IMR-90 (cell line): ENCODE data around the gene LRRC34. TPM values are rescaled to one million over a fixed set of nuclear protein-coding genes. Genes with fewer than 3 reads are reported as not detected.

Experiments
- ATAC-seq: fragments of 200-7000 bp; cut with Tn5 transposase; 2 replicates; pipeline ENCODE4 v1.9.1; 2020; ENCODE audit warnings: low read depth, mild to moderate bottlenecking, moderate library complexity
- BruUV-seq: library from RNA; stranded (reverse); fragments of 400-500 nt; replicated peaks from 2 replicates; lab custom pipeline; 2021; lab: Mats Ljungman, UMichigan
- CTCF ChIA-PET: fragments of 300-600 bp; formaldehyde crosslinking; extraction: SDS; loops from one replicate; lab custom pipeline; 2021; ENCODE audit warnings: antibody characterized with exemption; lab: Yijun Ruan, JAX
- POLR2A ChIA-PET: fragments of 300-600 bp; sonication (Branson Sonifier 250); formaldehyde crosslinking; loops from one replicate; lab custom pipeline; 2022; ENCODE audit warnings: antibody characterized with exemption; ENCODE audit not compliant: unreplicated experiment; lab: Charles Lee
- DNase-seq: peaks from one replicate; pipeline ENCODE4 v3.0.0; 2013
- H2AFZ ChIP-seq: replicated peaks from 2 replicates; pipeline ENCODE3; 2013; ENCODE audit warnings: low read length, mild to moderate bottlenecking; ENCODE audit not compliant: poor library complexity
- H2AK5ac ChIP-seq: 2 replicates; pipeline ENCODE4 v1.6.1; 2013; ENCODE audit warnings: low read depth, low read length, inconsistent platforms
- H2AK9ac ChIP-seq: replicated peaks from 2 replicates; pipeline ENCODE3; 2013; ENCODE audit warnings: mild to moderate bottlenecking, low read depth, low read length, moderate library complexity; ENCODE audit not compliant: poor library complexity
- H2BK120ac ChIP-seq: 2 replicates; pipeline ENCODE4 v1.6.1; 2013; ENCODE audit warnings: low read depth, low read length, inconsistent platforms
- H2BK15ac ChIP-seq: 3 replicates; pipeline ENCODE4 v1.6.1; 2013; ENCODE audit warnings: low read depth, low read length, inconsistent platforms
- H2BK20ac ChIP-seq: 2 replicates; pipeline ENCODE4 v1.6.1; 2013; ENCODE audit warnings: low read depth, mild to moderate bottlenecking, inconsistent platforms, low read length, moderate library complexity
- H2BK5ac ChIP-seq: 2 replicates; pipeline ENCODE4 v1.6.1; 2013; ENCODE audit warnings: mild to moderate bottlenecking, low read depth, low read length, inconsistent platforms; ENCODE audit not compliant: poor library complexity, severe bottlenecking
- H3K14ac ChIP-seq: replicated peaks from 2 replicates; pipeline ENCODE4 v1.6.1; 2013; ENCODE audit warnings: low read depth, low read length, inconsistent platforms
- H3K18ac ChIP-seq: 2 replicates; pipeline ENCODE4 v1.6.1; 2013; ENCODE audit warnings: low read depth, low read length, control low read depth
- H3K23ac ChIP-seq: 2 replicates; pipeline ENCODE4 v1.6.1; 2013; ENCODE audit warnings: low read depth, low read length, inconsistent platforms
- H3K27ac ChIP-seq: 2 replicates; pipeline ENCODE4 v1.5.1; 2013; ENCODE audit warnings: mild to moderate bottlenecking, control low read depth, low read length; ENCODE audit not compliant: insufficient read depth
- H3K27me3 ChIP-seq: 2 replicates; pipeline ENCODE4 v1.6.1; 2013; ENCODE audit warnings: low read length; ENCODE audit not compliant: control insufficient read depth, insufficient read depth
- H3K36me3 ChIP-seq: 2 replicates; pipeline ENCODE4 v1.6.1; 2013; ENCODE audit warnings: low read length, mixed read lengths; ENCODE audit not compliant: control insufficient read depth, insufficient read depth
- H3K4ac ChIP-seq: 2 replicates; pipeline ENCODE4 v1.6.1; 2013; ENCODE audit warnings: low read depth, low read length, inconsistent platforms
- H3K4me1 ChIP-seq: 2 replicates; pipeline ENCODE4 v1.6.1; 2013; ENCODE audit warnings: low read length, mixed read lengths; ENCODE audit not compliant: control insufficient read depth, insufficient read depth
- H3K4me2 ChIP-seq: 2 replicates; pipeline ENCODE4 v1.6.1; 2013; ENCODE audit warnings: low read depth, mild to moderate bottlenecking, control low read depth, low read length, moderate library complexity
- H3K4me3 ChIP-seq: 2 replicates; pipeline ENCODE4 v1.5.1; 2013; ENCODE audit warnings: low read depth, mild to moderate bottlenecking, control low read depth, low read length, moderate library complexity; ENCODE audit not compliant: insufficient read depth
- H3K56ac ChIP-seq: 2 replicates; pipeline ENCODE4 v1.6.1; 2013; ENCODE audit warnings: low read length, inconsistent platforms; ENCODE audit not compliant: insufficient read depth; ENCODE audit errors: extremely low read depth
- H3K79me1 ChIP-seq, 2 experiments: 2 replicates each; pipeline ENCODE4 v1.6.1; 2013; ENCODE audit warnings: low read length in 2 of 2, inconsistent platforms in 1 of 2, low read depth in 1 of 2
- H3K9ac ChIP-seq: 2 replicates; pipeline ENCODE4 v1.6.1; 2013; ENCODE audit warnings: low read depth, low read length, control low read depth
- H3K9me1 ChIP-seq: 2 replicates; pipeline ENCODE4 v1.6.1; 2013; ENCODE audit warnings: low read length, inconsistent platforms; ENCODE audit not compliant: insufficient read depth
- H3K9me3 ChIP-seq: 2 replicates; pipeline ENCODE4 v1.6.1; 2013; ENCODE audit warnings: low read length; ENCODE audit not compliant: control insufficient read depth, insufficient read depth
- H4K20me1 ChIP-seq: 2 replicates; pipeline ENCODE4 v1.6.1; 2013; ENCODE audit warnings: low read length, inconsistent platforms; ENCODE audit not compliant: insufficient read depth
- H4K5ac ChIP-seq: 2 replicates; pipeline ENCODE4 v1.6.1; 2013; ENCODE audit warnings: mild to moderate bottlenecking, low read depth, low read length, control low read depth
- H4K8ac ChIP-seq, 2 experiments: 2 replicates each; pipeline ENCODE4 v1.6.1; 2013; ENCODE audit warnings: low read depth in 2 of 2, low read length in 2 of 2, control low read depth in 1 of 2, inconsistent platforms in 1 of 2
- H4K91ac ChIP-seq: 2 replicates; pipeline ENCODE4 v1.6.1; 2013; ENCODE audit warnings: low read depth, low read length, inconsistent platforms; ENCODE audit not compliant: insufficient read depth
- BHLHE40 ChIP-seq: fragments of 150-350 bp; IDR thresholded peaks from 2 replicates; pipeline ENCODE4 v1.6.1; 2016; ENCODE audit warnings: mild to moderate bottlenecking, low read depth, low read length
- CEBPB ChIP-seq: IDR thresholded peaks from 2 replicates; pipeline ENCODE4 v1.6.1; 2012; ENCODE audit warnings: low read depth, low read length, improper control_type of control experiment
- CHD1 ChIP-seq: IDR thresholded peaks from 2 replicates; pipeline ENCODE4 v1.6.1; 2012; ENCODE audit warnings: low read depth, low read length, improper control_type of control experiment
- FOS ChIP-seq: fragments of 150-350 bp; IDR thresholded peaks from 2 replicates; pipeline ENCODE4 v1.6.1; 2016; ENCODE audit warnings: low read depth, low read length
- MAFK ChIP-seq: IDR thresholded peaks from 2 replicates; pipeline ENCODE4 v1.6.1; 2012; ENCODE audit warnings: low read depth, low read length, improper control_type of control experiment
- MAZ ChIP-seq: IDR thresholded peaks from 2 replicates; pipeline ENCODE4 v1.6.1; 2012; ENCODE audit warnings: low read depth, mild to moderate bottlenecking, low read length, improper control_type of control experiment, moderate library complexity, borderline replicate concordance
- MXI1 ChIP-seq: IDR thresholded peaks from 2 replicates; pipeline ENCODE4 v1.6.1; 2012; ENCODE audit warnings: low read depth, mild to moderate bottlenecking, low read length, moderate library complexity, borderline replicate concordance
- NFE2L2 ChIP-seq: fragments of 150-350 bp; IDR thresholded peaks from 2 replicates; pipeline ENCODE4 v1.6.1; 2016; ENCODE audit warnings: low read depth, mild to moderate bottlenecking, low read length
- POLR2A ChIP-seq: IDR thresholded peaks from 2 replicates; pipeline ENCODE4 v1.6.1; 2012; ENCODE audit warnings: mild to moderate bottlenecking, low read depth, low read length
- RAD21 ChIP-seq: IDR thresholded peaks from 2 replicates; pipeline ENCODE4 v1.6.1; 2012; ENCODE audit warnings: low read length, improper control_type of control experiment
- RCOR1 ChIP-seq: IDR thresholded peaks from 2 replicates; pipeline ENCODE4 v1.6.1; 2012; ENCODE audit warnings: mild to moderate bottlenecking, low read length, improper control_type of control experiment; ENCODE audit not compliant: insufficient replicate concordance
- RFX5 ChIP-seq: IDR thresholded peaks from 2 replicates; pipeline ENCODE4 v1.8.0; 2012; ENCODE audit warnings: low read depth, mild to moderate bottlenecking, low read length, moderate library complexity
- WGBS, 2 experiments: methylation state at CpG; one replicate each; pipeline versions ENCODE4 v1.1.5 to v1.1.7; 2013; ENCODE audit warnings: missing lambda C conversion rate in 2 of 2; ENCODE audit not compliant: insufficient read length in 1 of 2; ENCODE audit errors: extremely low coverage in 2 of 2; 5-methylcytosine and 5-hydroxymethylcytosine counted together
- dilution Hi-C: fragments of 300-500 bp; cut with HindIII; formaldehyde crosslinking; loops from one replicate; pipeline ENCODE4 v1.14.3; 2018; ENCODE audit warnings: low sequenced_read_pairs; ENCODE audit not compliant: unreplicated experiment
- in situ Hi-C: fragments of 300-500 bp; cut with MboI; formaldehyde crosslinking; loops from 3 replicates; pipeline ENCODE4 v1.14.3; 2019; ENCODE audit warnings: low sequenced_read_pairs, inconsistent platforms, mixed read lengths
- intact Hi-C: fragments of 100-400 bp; cut with micrococcal nuclease; formaldehyde crosslinking; loops from 2 replicates; pipeline ENCODE4 v1.10.0; 2022
- polyA plus RNA-seq, 3 experiments: library from polyadenylated mRNA; depleted of rRNA; stranded (reverse); fragments of >200 nt; gene quantifications; 2 replicates each; pipeline ENCODE4 v1.2.3, GENCODE V29; 2012; ENCODE audit warnings: low replicate concordance in 1 of 3
- total RNA-seq: library from RNA; depleted of rRNA; stranded (reverse); fragments of >200 nt; gene quantifications from 2 replicates; pipeline ENCODE4 v1.2.3, GENCODE V29; 2012
- TF ChIP-seq, protein P1 (sequence below): fragments of 150-350 bp; IDR thresholded peaks from 2 replicates; pipeline ENCODE4 v1.6.1; 2016; ENCODE audit warnings: low read depth, mild to moderate bottlenecking, low read length, moderate library complexity, borderline replicate concordance
- TF ChIP-seq, protein P2 (sequence below): fragments of 150-350 bp; IDR thresholded peaks from 2 replicates; pipeline ENCODE4 v1.6.1; 2017; ENCODE audit warnings: mild to moderate bottlenecking, antibody characterized with exemption, low read length, low read depth

The LRRC34 gene
- total and polyA plus RNA-seq, 2 of the 4 experiments (the other 2 are of a cell fraction) = 0.90 to 0.91 TPM

DNA sequence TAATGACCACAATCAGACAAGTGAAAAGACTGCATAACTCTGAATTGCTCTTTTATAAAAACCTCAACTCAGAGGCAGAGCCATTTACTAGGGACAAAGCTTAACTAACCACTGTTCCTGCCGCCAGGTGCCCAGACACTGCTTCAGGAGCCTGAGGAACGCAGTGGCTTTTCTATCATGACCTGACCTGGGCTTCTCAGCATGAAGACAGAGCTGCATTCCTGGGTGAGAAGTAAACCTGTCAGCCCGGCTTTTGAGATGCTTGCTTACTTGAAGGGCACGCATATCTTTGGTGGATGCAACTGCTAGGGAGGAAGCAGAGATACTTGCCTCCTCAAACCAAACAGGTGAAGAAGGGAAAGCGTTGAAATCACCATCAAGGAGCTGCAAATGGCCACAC lies 49.2 kb upstream of the LRRC34 start:
- peak overlapping the region; percentile 23 for H2AFZ ChIP-seq
- POLR2A ChIA-PET = no interaction called here
- dilution Hi-C loops = no loop called here

More for the DNA sequence above, 49.2 kb upstream of the LRRC34 start:
- no peak overlapping the region for H4K8ac ChIP-seq
- H3K9me3 ChIP-seq = no peaks in the 10 kb centered on the region
- H2BK15ac ChIP-seq = no peak overlapping the region
- H3K4me3 ChIP-seq = no peak overlapping the region
- H2BK5ac ChIP-seq = no peak overlapping the region
- H4K5ac ChIP-seq = no peak overlapping the region
- no peak overlapping the region for H3K27ac ChIP-seq
- DNase-seq (no peak), ATAC-seq (no peak)
- H3K9ac ChIP-seq = no peak overlapping the region
- no CpG with 5 or more reads among the region's 5 CpGs for WGBS, 2 experiments
- intact Hi-C loops = loop anchor here (5.0 to 10.0 kb wide), 3 partner anchors 105 to 415 kb away; partner anchors contain the start of gene SEC62
- H2BK20ac ChIP-seq = no peak overlapping the region
- H4K20me1 ChIP-seq = no peaks in the 10 kb centered on the region
- H3K14ac ChIP-seq = no peak overlapping the region
- H2AK5ac ChIP-seq = no peak overlapping the region
- in situ Hi-C loops = loop anchor here (10.0 kb wide), 1 partner anchor 193 kb away; no protein-coding TSS in a partner anchor
- H3K9me1 ChIP-seq = no peaks in the 10 kb centered on the region
- no peak overlapping the region for H4K91ac ChIP-seq
- no peak overlapping the region for H2BK120ac ChIP-seq
- H3K4me2 ChIP-seq = no peak overlapping the region
- H3K4ac ChIP-seq = no peak overlapping the region
- no peak overlapping the region for H2AK9ac ChIP-seq
- H3K4me1 ChIP-seq = no peaks in the 10 kb centered on the region
- H3K36me3 ChIP-seq = no peaks in the 10 kb centered on the region
- H3K79me1 ChIP-seq = no peaks in the 10 kb centered on the region
- H3K18ac ChIP-seq = no peak overlapping the region
- H3K23ac ChIP-seq = no peak overlapping the region
- CTCF ChIA-PET = no interaction called here
- peaks cover 7% of the 10 kb centered on the region for H3K27me3 ChIP-seq
- no TSS peak for BruUV-seq
- H3K56ac ChIP-seq = no peak overlapping the region
- TF ChIP-seq MXI1 (no peak), RAD21 (no peak), POLR2A (no peak), BHLHE40 (no peak), MAZ (no peak), NFE2L2 (no peak), RFX5 (no peak), RCOR1 (no peak), CHD1 (no peak), MAFK (no peak), CEBPB (no peak), FOS (no peak)
- TF ChIP-seq, protein P1, sequence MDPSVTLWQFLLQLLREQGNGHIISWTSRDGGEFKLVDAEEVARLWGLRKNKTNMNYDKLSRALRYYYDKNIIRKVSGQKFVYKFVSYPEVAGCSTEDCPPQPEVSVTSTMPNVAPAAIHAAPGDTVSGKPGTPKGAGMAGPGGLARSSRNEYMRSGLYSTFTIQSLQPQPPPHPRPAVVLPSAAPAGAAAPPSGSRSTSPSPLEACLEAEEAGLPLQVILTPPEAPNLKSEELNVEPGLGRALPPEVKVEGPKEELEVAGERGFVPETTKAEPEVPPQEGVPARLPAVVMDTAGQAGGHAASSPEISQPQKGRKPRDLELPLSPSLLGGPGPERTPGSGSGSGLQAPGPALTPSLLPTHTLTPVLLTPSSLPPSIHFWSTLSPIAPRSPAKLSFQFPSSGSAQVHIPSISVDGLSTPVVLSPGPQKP = no peak
- TF ChIP-seq, protein P2, sequence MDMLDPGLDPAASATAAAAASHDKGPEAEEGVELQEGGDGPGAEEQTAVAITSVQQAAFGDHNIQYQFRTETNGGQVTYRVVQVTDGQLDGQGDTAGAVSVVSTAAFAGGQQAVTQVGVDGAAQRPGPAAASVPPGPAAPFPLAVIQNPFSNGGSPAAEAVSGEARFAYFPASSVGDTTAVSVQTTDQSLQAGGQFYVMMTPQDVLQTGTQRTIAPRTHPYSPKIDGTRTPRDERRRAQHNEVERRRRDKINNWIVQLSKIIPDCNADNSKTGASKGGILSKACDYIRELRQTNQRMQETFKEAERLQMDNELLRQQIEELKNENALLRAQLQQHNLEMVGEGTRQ = no peak
